ENCODE data around the gene ZMIZ1. TPM values are rescaled to one million over a fixed set of nuclear protein-coding genes. Genes with fewer than 3 reads are reported as not detected.

The ZMIZ1 gene
- polyA plus RNA-seq, 1 donor from 2014 or later = 26.8 TPM

- no peaks in the 10 kb centered on the region for H4K20me1 ChIP-seq (ENCODE audit: insufficient read depth)
- peaks cover 12% of the 10 kb centered on the region for H3K36me3 ChIP-seq (ENCODE audit: insufficient read depth, low read length)
- no peak overlapping the region for H3K4me2 ChIP-seq (ENCODE audit: low read length)
- no peak overlapping the region for H3K4me3 ChIP-seq (ENCODE audit: low read length)
- H3K79me2 ChIP-seq (replicated peaks; ENCODE audit: insufficient read depth, low read length) = peaks cover 64% of the 10 kb centered on the region
- no peak overlapping the region for H3K9ac ChIP-seq (ENCODE audit: low read length)
- H2AFZ ChIP-seq (ENCODE audit: low read depth, low read length) = no peak overlapping the region
- peak overlapping the region; percentile 88 for H3K27ac ChIP-seq (ENCODE audit: low read length)
- peaks cover 14% of the 10 kb centered on the region for H3F3A ChIP-seq (ENCODE audit: insufficient read depth, low read length, poor library complexity, severe bottlenecking)
- no peaks in the 10 kb centered on the region for H3K27me3 ChIP-seq (ENCODE audit: insufficient read depth, low read depth, low read length)
- H3K9me3 ChIP-seq (ENCODE audit: low read length) = no peaks in the 10 kb centered on the region
- no peaks in the 10 kb centered on the region for H3K9me2 ChIP-seq (ENCODE audit: insufficient read depth, low read length)
- TF ChIP-seq SMC3 (conservative IDR thresholded peaks at IDR 0.05; ENCODE audit: poor library complexity) (no peak), EP300 (conservative IDR thresholded peaks at IDR 0.05; ENCODE audit: poor library complexity, severe bottlenecking) (no peak), RAD21 (conservative IDR thresholded peaks at IDR 0.05) (no peak), POLR2AphosphoS5 (IDR thresholded peaks at IDR 0.05) (no peak), MXI1 (conservative IDR thresholded peaks at IDR 0.05; ENCODE audit: poor library complexity, severe bottlenecking) (no peak), TAF1 (IDR thresholded peaks at IDR 0.05; ENCODE audit: low read depth) (no peak), EZH2 (IDR thresholded peaks at IDR 0.05; ENCODE audit: borderline replicate concordance, insufficient read depth, low read length, poor library complexity, severe bottlenecking) (no peak), CTCF (IDR thresholded peaks at IDR 0.05; ENCODE audit: poor library complexity, severe bottlenecking) (no peak), REST (IDR thresholded peaks at IDR 0.05; ENCODE audit: borderline replicate concordance) (no peak)
Measured at GRCh38 chr10:79116801-79117723, 48.3 kb downstream of the ZMIZ1 start.

GRCh38 chr10:79118286-79119202, 49.8 kb downstream of the ZMIZ1 start:
- Histone ChIP-seq H2AFZ (ENCODE audit: low read depth, low read length) (no peak overlapping the region), H3F3A (ENCODE audit: insufficient read depth, low read length, poor library complexity, severe bottlenecking) (peaks cover 14% of the 10 kb centered on the region), H3K79me2 (replicated peaks; ENCODE audit: insufficient read depth, low read length) (peaks cover 52% of the 10 kb centered on the region), H3K9ac (ENCODE audit: low read length) (no peak overlapping the region), H3K36me3 (ENCODE audit: insufficient read depth, low read length) (peaks cover 12% of the 10 kb centered on the region), H3K9me3 (ENCODE audit: low read length) (no peaks in the 10 kb centered on the region), H3K4me2 (ENCODE audit: low read length) (no peak overlapping the region), H3K27me3 (ENCODE audit: insufficient read depth, low read depth, low read length) (no peaks in the 10 kb centered on the region), H4K20me1 (ENCODE audit: insufficient read depth) (peaks cover under 1% of the 10 kb centered on the region), H3K4me3 (ENCODE audit: low read length) (no peak overlapping the region), H3K9me2 (ENCODE audit: insufficient read depth, low read length) (no peaks in the 10 kb centered on the region), H3K27ac (ENCODE audit: low read length) (no peak overlapping the region)
- TF ChIP-seq SMC3 (conservative IDR thresholded peaks at IDR 0.05; ENCODE audit: poor library complexity) = no peak
- no peak for TF ChIP-seq TAF1 (IDR thresholded peaks at IDR 0.05; ENCODE audit: low read depth)
- no peak for TF ChIP-seq REST (IDR thresholded peaks at IDR 0.05; ENCODE audit: borderline replicate concordance)
- TF ChIP-seq MXI1 (conservative IDR thresholded peaks at IDR 0.05; ENCODE audit: poor library complexity, severe bottlenecking) = no peak
- TF ChIP-seq EP300 (conservative IDR thresholded peaks at IDR 0.05; ENCODE audit: poor library complexity, severe bottlenecking) = no peak
- TF ChIP-seq POLR2AphosphoS5 (IDR thresholded peaks at IDR 0.05) = no peak
- TF ChIP-seq RAD21 (conservative IDR thresholded peaks at IDR 0.05) = no peak
- no peak for TF ChIP-seq CTCF (IDR thresholded peaks at IDR 0.05; ENCODE audit: poor library complexity, severe bottlenecking)
- TF ChIP-seq EZH2 (IDR thresholded peaks at IDR 0.05; ENCODE audit: borderline replicate concordance, insufficient read depth, low read length, poor library complexity, severe bottlenecking) = no peak
